ENCODE results near the gene GTF2H4. TPM values are rescaled to one million over a fixed set of nuclear protein-coding genes. Genes with fewer than 3 reads are reported as not detected.
"Not testable (repeated sequence)": the region's sequence is repeated elsewhere in the genome, so short reads cannot be mapped to it uniquely, and the experiment has no call there.

Gene GTF2H4
- polyA plus RNA-seq, 1 donor: 24.4 TPM

DNA sequence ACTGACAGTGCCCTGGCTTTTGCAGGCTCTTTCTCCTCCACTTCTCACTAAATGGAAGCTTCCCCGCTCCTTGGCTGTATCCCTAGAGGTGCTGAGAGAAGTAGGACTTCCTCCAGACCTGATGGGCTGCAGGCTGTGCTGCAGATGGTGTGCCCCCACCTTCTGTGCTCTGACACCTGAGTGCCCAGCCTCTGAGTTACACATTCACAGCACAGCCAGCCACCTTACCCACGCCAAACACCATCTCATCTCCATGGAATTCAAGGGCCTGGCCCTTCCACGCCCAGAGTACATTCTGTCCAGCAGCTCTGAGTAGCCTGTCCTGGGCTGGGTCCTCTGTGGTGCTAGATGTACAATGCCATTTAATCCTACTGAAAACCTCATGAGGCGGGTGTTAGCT lies 18.6 kb downstream of the GTF2H4 start:
- WGBS (ENCODE audit: insufficient coverage, low lambda C conversion rate): 100% methylated on average over 1 of the region's 4 CpGs
- H3K36me3 ChIP-seq (ENCODE audit: control insufficient read depth, insufficient read depth, low read length): peaks cover 45% of the 10 kb centered on the region
- no peak for DNase-seq
- peaks cover 2% of the 10 kb centered on the region for H3K9me3 ChIP-seq (ENCODE audit: control insufficient read depth, low read depth, low read length)
- no peak overlapping the region for H3K4me3 ChIP-seq (ENCODE audit: low read length)
- H3K27me3 ChIP-seq (ENCODE audit: control insufficient read depth, insufficient read depth, low read length): no peaks in the 10 kb centered on the region
- no peak overlapping the region for H3K27ac ChIP-seq (ENCODE audit: low read length)
- H3K4me1 ChIP-seq (ENCODE audit: control insufficient read depth, insufficient read depth, low read length): peaks cover 5% of the 10 kb centered on the region

DNA sequence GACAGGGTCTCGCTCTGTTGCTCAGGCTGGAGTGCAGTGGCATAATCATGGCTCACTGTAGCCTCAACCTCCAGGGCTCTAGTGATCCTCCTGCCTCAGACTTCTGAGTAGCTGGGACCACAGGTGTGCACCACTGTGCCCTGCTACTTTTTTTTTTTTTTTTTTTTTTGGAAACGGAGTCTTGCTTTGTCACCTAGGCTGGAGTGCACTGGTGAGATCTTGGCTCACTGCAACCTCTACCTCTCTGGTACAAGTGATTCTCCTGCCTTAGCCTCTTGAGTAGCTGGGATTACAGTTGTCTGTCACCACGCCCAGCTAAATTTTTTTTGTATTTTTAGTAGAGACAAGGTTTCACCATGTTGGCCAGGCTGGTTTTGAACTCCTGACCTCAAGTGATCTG lies 19.1 kb downstream of the GTF2H4 start:
- H3K9me3 ChIP-seq (ENCODE audit: control insufficient read depth, low read depth, low read length); H3K27ac ChIP-seq (ENCODE audit: low read length); H3K27me3 ChIP-seq (ENCODE audit: control insufficient read depth, insufficient read depth, low read length); DNase-seq; H3K4me1 ChIP-seq (ENCODE audit: control insufficient read depth, insufficient read depth, low read length); H3K4me3 ChIP-seq (ENCODE audit: low read length): not testable (repeated sequence)
- no CpG with 5 or more reads among the region's 3 CpGs for WGBS (ENCODE audit: insufficient coverage, low lambda C conversion rate)
- peaks cover 40% of the 10 kb centered on the region for H3K36me3 ChIP-seq (ENCODE audit: control insufficient read depth, insufficient read depth, low read length)

DNA sequence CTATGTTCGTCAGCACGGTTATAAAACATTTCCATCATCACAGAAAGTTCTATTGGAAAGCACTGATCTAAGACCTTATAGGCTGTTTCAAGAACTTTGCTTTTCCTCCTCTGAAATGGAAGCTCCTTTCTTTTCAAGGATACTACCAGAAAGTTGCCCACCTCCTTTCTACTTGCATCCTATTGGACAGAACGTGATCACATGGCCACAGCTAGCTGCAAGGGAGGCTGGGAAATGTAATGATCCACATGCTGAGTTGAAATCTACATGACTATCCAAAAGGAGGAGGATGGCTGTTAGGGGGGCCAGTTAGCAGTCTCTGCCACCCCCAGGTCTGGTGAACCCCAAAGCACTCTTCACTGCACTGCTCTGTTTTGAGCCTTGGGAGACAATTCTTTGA lies 20.7 kb downstream of the GTF2H4 start:
- H3K27me3 ChIP-seq (ENCODE audit: control insufficient read depth, insufficient read depth, low read length): no peaks in the 10 kb centered on the region
- no CpG with 5 or more reads among the region's 3 CpGs for WGBS (ENCODE audit: insufficient coverage, low lambda C conversion rate)
- no peak overlapping the region for H3K4me3 ChIP-seq (ENCODE audit: low read length)
- peaks cover 20% of the 10 kb centered on the region for H3K4me1 ChIP-seq (ENCODE audit: control insufficient read depth, insufficient read depth, low read length)
- peaks cover 2% of the 10 kb centered on the region for H3K9me3 ChIP-seq (ENCODE audit: control insufficient read depth, low read depth, low read length)
- no peak overlapping the region for H3K27ac ChIP-seq (ENCODE audit: low read length)
- H3K36me3 ChIP-seq (ENCODE audit: control insufficient read depth, insufficient read depth, low read length): peaks cover 24% of the 10 kb centered on the region
- no peak for DNase-seq

DNA sequence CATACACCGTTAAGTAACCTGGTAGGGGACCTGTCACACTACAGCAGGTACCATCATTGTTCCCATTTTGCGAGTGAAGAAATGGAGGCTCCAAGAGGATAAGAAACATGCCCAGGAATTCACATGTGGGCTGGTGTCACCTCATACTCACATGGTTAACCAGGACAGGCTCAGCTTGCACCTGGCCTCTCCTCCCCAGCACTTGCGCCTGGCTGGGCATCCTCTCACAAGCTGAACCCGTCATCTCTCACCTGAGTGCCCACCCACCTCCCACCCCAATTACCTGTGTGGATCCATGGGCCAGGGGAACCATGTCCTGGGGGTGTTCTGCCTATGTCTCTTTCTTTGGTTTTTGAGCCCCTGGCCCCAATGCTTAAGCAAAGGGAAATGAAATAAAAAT lies 22.5 kb downstream of the GTF2H4 start:
- H3K4me3 ChIP-seq (ENCODE audit: low read length): no peak overlapping the region
- H3K4me1 ChIP-seq (ENCODE audit: control insufficient read depth, insufficient read depth, low read length): peaks cover 35% of the 10 kb centered on the region
- H3K9me3 ChIP-seq (ENCODE audit: control insufficient read depth, low read depth, low read length): peaks cover 2% of the 10 kb centered on the region
- peaks cover 11% of the 10 kb centered on the region for H3K36me3 ChIP-seq (ENCODE audit: control insufficient read depth, insufficient read depth, low read length)
- H3K27ac ChIP-seq (ENCODE audit: low read length): no peak overlapping the region
- H3K27me3 ChIP-seq (ENCODE audit: control insufficient read depth, insufficient read depth, low read length): no peaks in the 10 kb centered on the region
- DNase-seq: no peak
- no CpG with 5 or more reads among the region's 4 CpGs for WGBS (ENCODE audit: insufficient coverage, low lambda C conversion rate)

DNA sequence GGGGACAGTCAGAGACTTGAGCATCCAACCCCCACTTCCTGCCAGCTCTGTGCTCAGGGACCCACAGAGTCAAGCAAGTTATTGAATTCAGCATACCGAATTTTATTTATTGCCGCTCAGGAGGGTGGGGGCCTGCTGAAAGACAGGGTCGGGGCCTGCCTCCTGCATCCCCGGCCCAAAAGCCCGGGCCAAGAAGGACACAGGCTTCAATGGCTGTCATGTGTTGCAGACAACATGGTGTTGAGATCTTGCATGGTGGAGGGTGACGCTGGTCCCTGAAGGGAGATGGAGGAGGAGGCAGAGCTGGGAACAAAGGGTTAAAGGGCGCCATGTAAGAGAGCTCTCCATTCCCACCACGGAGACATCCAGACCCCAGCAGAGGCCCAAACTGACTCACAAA lies 23.3 kb downstream of the GTF2H4 start:
- peaks cover 35% of the 10 kb centered on the region for H3K4me1 ChIP-seq (ENCODE audit: control insufficient read depth, insufficient read depth, low read length)
- H3K4me3 ChIP-seq (ENCODE audit: low read length): no peak overlapping the region
- H3K9me3 ChIP-seq (ENCODE audit: control insufficient read depth, low read depth, low read length): peaks cover 2% of the 10 kb centered on the region
- DNase-seq: no peak
- H3K27ac ChIP-seq (ENCODE audit: low read length): no peak overlapping the region
- WGBS (ENCODE audit: insufficient coverage, low lambda C conversion rate): no CpG with 5 or more reads among the region's 8 CpGs
- H3K27me3 ChIP-seq (ENCODE audit: control insufficient read depth, insufficient read depth, low read length): no peaks in the 10 kb centered on the region
- peaks cover 4% of the 10 kb centered on the region for H3K36me3 ChIP-seq (ENCODE audit: control insufficient read depth, insufficient read depth, low read length)

DNA sequence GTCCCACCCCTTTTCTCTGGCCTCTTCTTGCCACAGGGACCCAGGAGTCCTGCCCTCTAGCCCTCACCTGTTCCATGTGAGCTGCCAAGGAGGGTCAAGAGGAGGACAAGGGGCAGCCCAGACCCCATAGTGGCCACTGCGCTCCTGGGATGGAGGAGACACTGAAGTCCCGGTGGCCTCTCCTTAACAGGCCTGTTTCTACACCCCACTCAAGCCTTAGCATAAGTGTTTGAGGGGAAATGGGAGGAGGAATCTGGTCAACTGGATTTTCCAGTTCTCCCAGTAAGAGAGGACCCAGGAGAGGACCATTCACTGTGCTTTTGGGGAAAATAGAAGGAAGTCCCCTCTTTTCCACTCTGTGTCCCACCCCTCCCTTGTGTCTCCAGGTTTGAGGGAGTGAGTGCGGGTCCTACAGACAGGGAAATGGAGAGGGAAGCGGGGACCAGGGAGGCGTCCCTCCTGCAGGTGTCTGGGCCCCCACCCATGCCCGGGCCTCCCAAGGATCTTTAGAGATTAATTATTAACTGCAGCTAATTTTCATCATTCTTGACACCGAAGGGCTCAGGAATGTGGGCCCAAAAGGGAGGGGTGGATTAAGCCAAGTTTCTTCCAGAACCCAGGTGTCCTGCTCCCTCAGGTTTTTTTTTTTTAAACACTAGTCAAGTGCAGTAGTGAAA lies 24.1 kb downstream of the GTF2H4 start, which contains the start of gene SFTA2:
Gene SFTA2, minus strand, starts transcription at position 202 of the 677 bp plus-strand sequence. Its CDS starts 74 bp downstream, at position 128.
- Histone ChIP-seq H3K27me3 (ENCODE audit: control insufficient read depth, insufficient read depth, low read length) (no peaks in the 10 kb centered on the region), H3K9me3 (ENCODE audit: control insufficient read depth, low read depth, low read length) (peaks cover 2% of the 10 kb centered on the region), H3K4me3 (ENCODE audit: low read length) (no peak within 1 kb of the TSS), H3K36me3 (ENCODE audit: control insufficient read depth, insufficient read depth, low read length) (no peaks in the 10 kb centered on the region), H3K27ac (ENCODE audit: low read length) (peak within 1 kb of the TSS; percentile 8), H3K4me1 (ENCODE audit: control insufficient read depth, insufficient read depth, low read length) (peaks cover 35% of the 10 kb centered on the region)
- peak in 1 of 2 donors; percentile 64 for DNase-seq
- WGBS (ENCODE audit: insufficient coverage, low lambda C conversion rate): no CpG with 5 or more reads among the region's 7 CpGs

DNA sequence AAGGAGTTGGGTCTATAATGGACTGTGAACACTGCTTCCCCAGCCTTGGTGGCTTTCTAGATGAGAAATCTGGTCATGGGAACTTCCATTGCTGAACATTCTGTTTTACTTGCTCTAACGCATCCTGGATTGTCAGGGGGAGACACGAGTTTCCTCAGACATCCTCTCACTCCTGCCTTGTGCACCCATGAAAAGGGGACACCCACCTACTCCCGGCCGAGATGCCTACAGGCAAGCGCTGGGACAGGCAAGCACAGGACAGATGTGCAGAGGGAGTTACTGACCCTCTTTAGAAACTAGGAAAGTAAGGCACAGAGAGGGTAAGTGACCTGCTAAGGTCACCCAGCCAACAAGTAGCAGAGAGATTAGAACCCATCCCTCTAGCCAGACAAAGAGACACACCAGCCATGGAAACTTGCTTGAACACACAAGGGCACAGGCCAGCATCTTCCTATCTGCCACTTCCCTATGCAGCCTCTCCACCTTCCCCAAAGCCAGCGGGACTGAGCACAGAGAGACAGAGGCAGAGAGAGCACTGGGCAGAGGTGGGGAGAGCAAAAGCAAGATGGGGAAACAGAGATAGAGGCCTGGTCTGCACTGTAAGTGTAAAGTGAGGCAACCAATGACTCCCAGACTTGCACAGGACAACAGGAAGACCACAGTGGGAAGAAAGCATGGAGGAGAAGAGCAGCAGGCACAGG lies 24.8 kb downstream of the GTF2H4 start:
- no peak overlapping the region for H3K27ac ChIP-seq (ENCODE audit: low read length)
- peaks cover 2% of the 10 kb centered on the region for H3K9me3 ChIP-seq (ENCODE audit: control insufficient read depth, low read depth, low read length)
- no peak overlapping the region for H3K4me3 ChIP-seq (ENCODE audit: low read length)
- no CpG with 5 or more reads among the region's 6 CpGs for WGBS (ENCODE audit: insufficient coverage, low lambda C conversion rate)
- peaks cover 35% of the 10 kb centered on the region for H3K4me1 ChIP-seq (ENCODE audit: control insufficient read depth, insufficient read depth, low read length)
- DNase-seq: no peak
- no peaks in the 10 kb centered on the region for H3K36me3 ChIP-seq (ENCODE audit: control insufficient read depth, insufficient read depth, low read length)
- H3K27me3 ChIP-seq (ENCODE audit: control insufficient read depth, insufficient read depth, low read length): no peaks in the 10 kb centered on the region

DNA sequence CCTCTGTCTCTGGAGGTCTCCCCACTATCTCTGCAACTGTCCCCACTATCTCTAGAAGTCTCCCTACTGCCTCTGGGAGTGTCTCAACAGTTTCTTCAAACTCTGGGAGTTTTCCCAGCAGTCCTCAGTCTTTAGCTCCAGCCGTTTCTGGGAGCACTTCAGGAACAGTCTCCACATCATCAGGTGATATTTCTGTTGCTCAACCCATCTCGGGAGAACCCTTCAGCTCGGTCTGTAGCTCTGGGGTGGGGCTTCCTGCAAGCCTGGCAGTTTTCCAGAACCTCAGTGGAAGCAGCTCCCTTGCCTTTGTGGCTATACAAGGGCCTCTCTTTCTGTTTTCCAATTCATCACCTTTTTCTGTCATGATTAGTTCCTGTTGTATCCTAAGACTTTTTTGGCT lies 27.0 kb downstream of the GTF2H4 start:
- DNase-seq: peak; percentile 84 to 89
- Histone ChIP-seq H3K4me3 (ENCODE audit: low read length) (no peak overlapping the region), H3K4me1 (ENCODE audit: control insufficient read depth, insufficient read depth, low read length) (peaks cover 35% of the 10 kb centered on the region), H3K27ac (ENCODE audit: low read length) (peak overlapping the region; percentile 78), H3K27me3 (ENCODE audit: control insufficient read depth, insufficient read depth, low read length) (no peaks in the 10 kb centered on the region), H3K9me3 (ENCODE audit: control insufficient read depth, low read depth, low read length) (no peaks in the 10 kb centered on the region), H3K36me3 (ENCODE audit: control insufficient read depth, insufficient read depth, low read length) (no peaks in the 10 kb centered on the region)
- no CpG with 5 or more reads among the region's 3 CpGs for WGBS (ENCODE audit: insufficient coverage, low lambda C conversion rate)

DNA sequence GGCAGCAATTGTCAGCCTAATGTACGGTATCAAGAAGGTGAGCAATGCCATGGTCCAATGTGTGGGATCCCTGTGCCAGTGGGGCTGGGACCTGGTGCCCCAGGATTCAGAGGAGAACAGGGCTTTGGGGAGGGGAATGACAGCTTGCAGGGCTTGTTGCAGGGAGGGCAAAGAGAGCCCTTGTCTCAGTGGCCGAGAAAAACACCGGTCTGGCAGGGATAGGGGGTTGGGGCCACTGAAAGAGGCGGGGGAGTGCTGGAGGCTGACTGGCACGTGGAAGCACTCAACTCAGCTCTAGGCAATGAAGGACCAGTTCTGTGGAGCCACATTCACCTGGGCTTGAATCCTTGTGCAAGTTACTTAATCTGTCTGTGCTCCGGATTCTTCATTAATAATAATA lies 29.3 kb downstream of the GTF2H4 start:
- Histone ChIP-seq H3K36me3 (ENCODE audit: control insufficient read depth, insufficient read depth, low read length) (no peaks in the 10 kb centered on the region), H3K9me3 (ENCODE audit: control insufficient read depth, low read depth, low read length) (no peaks in the 10 kb centered on the region), H3K4me1 (ENCODE audit: control insufficient read depth, insufficient read depth, low read length) (peaks cover 32% of the 10 kb centered on the region), H3K27me3 (ENCODE audit: control insufficient read depth, insufficient read depth, low read length) (no peaks in the 10 kb centered on the region), H3K27ac (ENCODE audit: low read length) (no peak overlapping the region), H3K4me3 (ENCODE audit: low read length) (no peak overlapping the region)
- no CpG with 5 or more reads among the region's 6 CpGs for WGBS (ENCODE audit: insufficient coverage, low lambda C conversion rate)
- no peak for DNase-seq

DNA sequence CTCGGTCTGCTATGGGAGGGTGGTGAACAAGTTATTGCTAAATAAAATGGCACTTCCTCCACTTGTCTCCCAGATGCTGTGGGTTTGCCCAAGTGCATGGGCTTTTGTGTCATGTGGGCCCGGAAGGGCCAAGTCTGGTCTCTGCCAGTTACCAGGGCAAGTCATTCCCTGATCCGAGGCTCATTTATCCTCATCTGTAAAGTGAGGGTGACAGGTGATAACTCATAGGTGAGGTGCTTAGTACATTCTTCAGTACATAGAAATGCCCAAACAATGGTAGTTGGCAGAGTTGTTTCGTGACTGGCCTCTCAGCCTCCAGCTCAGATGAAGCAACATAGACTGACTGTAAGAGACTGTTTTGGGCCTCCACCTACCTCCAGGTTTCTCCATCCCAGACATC lies 30.7 kb downstream of the GTF2H4 start:
- H3K4me1 ChIP-seq (ENCODE audit: control insufficient read depth, insufficient read depth, low read length): peaks cover 30% of the 10 kb centered on the region
- DNase-seq: no peak
- no peak overlapping the region for H3K4me3 ChIP-seq (ENCODE audit: low read length)
- no CpG with 5 or more reads among the region's 4 CpGs for WGBS (ENCODE audit: insufficient coverage, low lambda C conversion rate)
- H3K36me3 ChIP-seq (ENCODE audit: control insufficient read depth, insufficient read depth, low read length): no peaks in the 10 kb centered on the region
- no peaks in the 10 kb centered on the region for H3K9me3 ChIP-seq (ENCODE audit: control insufficient read depth, low read depth, low read length)
- peaks cover 3% of the 10 kb centered on the region for H3K27me3 ChIP-seq (ENCODE audit: control insufficient read depth, insufficient read depth, low read length)
- H3K27ac ChIP-seq (ENCODE audit: low read length): no peak overlapping the region

Data from large intestine (tissue), 3 donors.